ENCODE measurements around the gene KCNQ1.

GRCh38 chr11:2550606-2550970 is 105.8 kb downstream of the KCNQ1 start:
- TF ChIP-seq CTCF (IDR thresholded peaks at IDR 0.05) (no peak), POLR2A (IDR thresholded peaks at IDR 0.05) (no peak), POLR2AphosphoS5 (IDR thresholded peaks at IDR 0.05) (no peak)
